COR-L47 (cell line): ENCODE data around the gene DYNLRB1.
"Not testable (repeated sequence)": the region's sequence is repeated elsewhere in the genome, so short reads cannot be mapped to it uniquely, and the experiment has no call there.

Experiments used
- DNase-seq: peaks from one replicate; lab custom pipeline; 2025; lab: John Stamatoyannopoulos, UW

Gene DYNLRB1

DNA sequence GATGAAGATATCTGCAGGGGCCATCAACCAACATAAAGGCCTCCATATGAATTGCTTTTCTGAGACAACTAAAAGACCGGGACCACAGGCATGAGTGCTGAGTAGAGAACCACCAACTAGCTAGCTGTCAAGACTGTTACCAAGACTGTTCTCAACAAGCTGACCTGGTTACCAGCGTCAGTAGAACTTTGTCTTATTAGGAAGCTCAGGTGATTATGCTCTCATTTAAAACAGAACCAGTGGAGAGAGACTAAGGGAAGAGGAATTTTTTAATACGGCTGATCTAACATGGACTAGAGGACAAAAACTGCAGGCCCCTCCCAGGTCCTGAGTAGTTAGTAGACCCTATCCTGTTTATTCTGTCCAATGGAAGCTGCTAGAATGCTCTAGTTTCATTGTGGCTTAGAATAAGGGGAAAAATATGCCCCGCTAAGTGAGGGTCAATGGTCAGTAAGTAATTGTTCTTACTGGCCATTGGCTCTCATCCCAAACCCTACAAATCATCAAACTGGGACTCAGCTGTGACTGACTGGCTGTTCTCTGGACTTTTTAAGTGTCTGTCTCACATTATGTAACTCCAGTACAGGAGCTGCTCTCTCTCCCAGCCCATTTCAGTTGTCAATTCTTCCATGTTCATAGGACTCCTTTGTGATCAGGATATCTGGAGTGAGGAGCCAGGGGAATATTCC lies 3.8 kb upstream of the DYNLRB1 start:
- DNase-seq, result no peak

DNA sequence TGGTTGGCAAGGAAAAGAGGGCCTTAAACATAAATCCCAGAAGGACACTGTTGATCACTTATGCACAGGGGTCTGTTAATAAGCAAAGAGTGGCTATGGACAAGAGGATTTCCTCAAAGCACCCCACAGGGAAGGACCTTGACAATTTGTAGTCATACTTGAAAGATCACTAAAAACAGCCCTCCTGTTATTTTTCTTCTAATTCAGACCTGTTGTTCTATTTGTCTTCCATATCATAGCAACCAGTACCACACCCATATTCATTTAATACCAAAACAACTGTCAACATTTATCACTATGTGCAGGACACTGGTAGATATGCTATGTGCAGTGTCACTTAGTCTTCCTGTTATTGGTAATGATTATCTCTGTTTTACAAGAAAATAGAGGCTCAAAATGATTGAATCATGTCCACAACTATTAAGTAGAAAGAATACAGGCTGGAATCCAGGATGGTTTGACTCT lies 3.2 kb upstream of the DYNLRB1 start:
- DNase-seq, result no peak

DNA sequence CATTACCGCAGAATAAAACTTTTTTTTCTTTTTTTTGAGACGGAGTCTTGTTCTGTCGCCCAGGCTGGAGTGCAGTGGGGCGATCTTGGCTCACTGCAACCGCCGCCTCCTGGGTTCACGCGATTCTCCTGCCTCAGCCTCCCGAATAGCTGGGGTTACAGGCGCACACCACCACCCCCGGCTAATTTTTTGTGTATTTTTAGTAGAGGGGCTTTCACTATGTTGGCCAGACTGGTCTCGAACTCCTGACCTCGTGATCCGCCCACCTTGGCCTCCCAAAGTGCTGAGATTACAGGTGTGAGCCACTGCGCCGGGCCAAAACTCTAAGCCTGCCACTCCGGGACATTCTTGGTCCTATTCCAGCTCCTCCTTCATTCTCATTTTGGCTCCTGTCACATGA lies 2.2 kb upstream of the DYNLRB1 start:
- DNase-seq, result not testable (repeated sequence)

DNA sequence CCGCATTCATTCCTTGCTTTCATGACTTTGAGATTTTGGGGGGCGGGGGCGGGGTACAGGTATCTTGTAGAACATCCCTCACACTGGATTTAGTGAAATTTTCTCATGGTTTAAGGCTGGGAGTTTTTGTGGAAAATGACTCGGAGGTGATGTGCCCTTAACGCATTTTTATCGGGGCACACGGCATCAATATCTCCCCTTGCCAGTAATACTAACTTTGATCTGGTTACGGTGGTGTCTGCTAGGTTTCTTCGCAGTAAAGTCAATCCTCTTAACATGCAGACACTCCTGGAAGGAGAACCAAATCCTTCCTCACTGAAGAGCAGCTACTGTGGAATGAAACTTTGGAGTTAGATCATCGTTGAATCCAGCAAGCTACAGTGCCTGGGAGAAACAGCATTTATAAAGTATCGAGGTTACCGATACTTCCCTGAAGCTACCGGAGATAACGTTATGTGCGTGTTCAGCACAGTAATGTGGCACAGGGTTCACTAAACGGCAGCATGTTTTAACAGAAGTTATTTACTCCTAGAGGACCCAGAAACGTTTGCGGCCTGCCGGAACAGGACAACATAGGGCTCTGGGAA lies 1.2 kb upstream of the DYNLRB1 start:
- DNase-seq, result no peak

DNA sequence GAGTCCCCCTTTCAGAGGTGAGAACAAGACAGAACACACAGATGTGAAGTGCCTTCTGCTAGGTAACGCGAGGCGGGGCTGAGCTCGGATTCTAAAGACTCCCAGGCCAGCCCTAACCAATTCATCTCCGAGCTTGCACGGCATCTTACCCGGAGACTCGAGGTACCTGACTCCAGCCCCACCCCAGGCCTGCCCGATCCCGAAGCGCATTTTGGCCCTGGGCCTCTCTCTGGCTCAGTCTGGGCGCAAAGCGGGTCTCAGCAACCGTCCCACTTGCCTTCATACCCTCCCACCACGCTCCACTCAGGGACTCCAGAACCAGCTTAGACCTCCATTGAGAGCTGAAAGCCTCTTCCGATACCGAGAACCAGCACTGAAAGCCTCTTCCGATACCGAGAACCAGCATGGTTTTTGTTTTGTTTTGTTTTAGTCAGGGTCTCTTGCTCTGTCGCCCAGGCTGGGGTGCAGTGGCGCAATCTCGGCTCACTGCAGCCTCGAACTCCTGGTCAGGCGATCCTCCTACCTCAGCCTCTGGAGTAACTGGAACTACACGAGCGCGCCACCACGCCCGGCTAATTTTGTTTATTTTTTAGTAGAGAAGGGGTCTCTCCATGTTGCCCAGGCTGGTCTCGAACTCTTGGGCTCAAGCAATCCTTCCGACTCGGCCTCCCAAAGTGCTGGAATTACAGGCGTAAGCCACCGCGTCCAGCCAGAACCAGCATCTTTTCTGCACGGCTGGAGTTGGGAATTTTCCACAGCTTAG lies 557 bp upstream of the DYNLRB1 start:
- DNase-seq, result peak; percentile 72

DNA sequence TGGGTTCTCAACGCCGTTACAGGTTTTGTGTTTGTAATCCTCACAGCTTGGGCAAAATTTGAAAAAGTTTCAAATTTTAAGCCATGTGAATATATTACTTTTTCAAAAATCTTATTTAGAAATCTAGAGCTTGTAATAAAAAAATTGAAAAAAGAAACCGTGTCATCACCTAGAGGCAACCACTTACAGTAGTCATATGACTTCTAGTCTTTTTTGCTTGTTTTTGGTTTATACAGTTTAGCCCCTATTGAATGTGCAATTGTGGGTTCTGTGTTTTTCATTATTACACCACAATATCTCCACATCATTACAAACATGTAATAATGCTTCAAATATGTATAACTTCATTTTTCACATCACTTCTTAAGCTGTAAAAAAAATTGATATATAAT lies 888 bp downstream of the DYNLRB1 start:
- DNase-seq, result no peak

DNA sequence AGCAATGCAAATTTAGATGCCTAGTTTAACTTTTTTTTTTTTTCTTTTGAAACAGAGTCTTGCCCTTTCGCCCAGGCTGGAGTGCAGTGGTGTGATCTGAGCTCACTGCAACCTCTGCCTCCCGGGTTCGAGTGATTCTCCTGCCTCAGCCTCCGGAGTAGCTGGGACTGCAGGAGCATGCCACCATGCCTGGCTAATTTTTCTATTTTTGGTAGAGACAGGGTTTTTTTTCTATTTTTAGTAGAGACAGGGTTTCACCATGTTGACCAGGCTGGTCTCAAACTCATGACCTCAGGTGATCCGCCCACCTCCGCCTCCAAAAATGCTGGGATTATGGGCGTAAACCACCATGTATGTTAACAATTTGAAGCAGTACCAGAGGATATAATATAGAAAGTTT lies 2.6 kb downstream of the DYNLRB1 start:
- not testable (repeated sequence) for DNase-seq

DNA sequence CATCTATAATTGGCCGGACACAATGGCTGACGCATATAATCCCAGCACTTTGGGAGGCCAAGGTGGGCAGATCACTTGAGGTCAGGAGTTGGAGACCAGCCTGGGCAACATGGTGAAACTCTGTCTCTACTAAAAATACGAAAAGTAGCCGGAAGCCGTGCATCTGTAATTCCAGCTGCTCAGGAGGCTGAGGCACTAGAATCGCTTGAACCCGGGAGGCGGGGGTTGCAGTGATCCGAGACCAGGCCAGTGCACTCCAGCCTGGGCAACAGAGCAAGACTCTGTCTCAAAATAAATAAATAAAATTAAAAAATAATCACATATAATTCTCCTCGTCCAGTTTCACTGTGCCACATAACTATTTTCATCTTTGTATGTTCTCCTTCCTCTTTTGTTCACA lies 3.6 kb downstream of the DYNLRB1 start:
- DNase-seq, result not testable (repeated sequence)

DNA sequence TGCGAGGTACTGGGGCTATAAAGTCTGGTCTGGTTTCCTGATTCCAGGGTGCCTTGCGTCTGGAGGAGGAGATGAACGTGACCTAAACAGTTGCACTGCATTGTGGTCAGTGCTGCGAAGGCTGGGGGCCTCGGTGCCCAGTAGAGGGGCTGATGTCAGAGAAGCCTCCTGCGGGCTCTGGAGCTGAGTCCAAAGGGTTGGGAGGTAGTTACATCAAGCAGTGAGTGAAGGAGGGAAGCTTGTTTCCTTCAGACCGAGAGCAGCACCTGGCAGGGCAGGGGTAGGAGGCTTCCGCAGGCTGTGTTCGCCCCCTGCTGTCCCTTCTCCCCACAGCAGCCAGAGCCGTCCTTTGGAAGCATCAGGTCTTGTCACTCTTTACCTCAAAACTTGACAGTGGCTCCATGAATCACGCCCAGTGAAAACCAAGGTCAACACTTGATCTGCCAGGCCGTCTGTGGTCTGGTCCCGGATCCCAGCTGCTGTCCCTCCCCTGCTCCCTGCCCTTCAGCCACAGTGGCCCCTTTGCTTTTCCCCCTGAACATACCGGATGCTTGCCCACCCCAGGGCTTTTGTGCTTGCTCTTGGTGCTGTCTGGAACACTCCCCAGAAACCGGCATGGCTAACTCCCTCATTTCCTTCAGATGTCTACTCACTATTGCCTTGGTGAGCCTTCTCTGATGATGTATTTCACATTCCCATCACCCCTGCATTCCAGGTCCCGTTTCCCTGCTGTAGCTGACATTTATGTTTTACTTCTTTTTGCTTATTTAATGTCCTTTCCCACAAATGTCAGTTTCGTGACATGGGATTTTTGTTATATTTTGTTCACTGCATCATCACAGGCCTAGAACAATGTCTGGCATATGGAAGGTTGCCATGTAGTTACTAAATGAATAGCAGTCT lies 7.0 kb downstream of the DYNLRB1 start:
- peak; percentile 41 for DNase-seq

DNA sequence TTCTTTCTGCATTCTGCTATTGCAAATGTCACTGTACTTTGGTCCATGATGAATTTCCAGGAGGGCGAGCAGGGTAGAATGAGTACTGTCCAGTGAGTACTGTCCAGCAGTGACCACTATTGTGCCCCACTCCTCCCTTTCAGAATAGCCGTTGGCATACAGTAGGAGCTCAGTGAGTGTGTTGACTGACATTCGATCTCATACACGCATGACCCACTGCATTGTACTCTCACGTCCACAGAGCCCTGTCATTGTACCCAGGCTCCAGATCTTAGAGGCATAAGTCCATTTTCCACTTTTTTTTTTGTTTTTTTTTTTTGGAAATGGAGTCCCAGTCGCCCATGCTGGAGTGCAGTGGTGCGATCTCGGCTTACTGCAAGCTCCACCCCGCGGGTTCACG lies 8.2 kb downstream of the DYNLRB1 start:
- no peak for DNase-seq

DNA sequence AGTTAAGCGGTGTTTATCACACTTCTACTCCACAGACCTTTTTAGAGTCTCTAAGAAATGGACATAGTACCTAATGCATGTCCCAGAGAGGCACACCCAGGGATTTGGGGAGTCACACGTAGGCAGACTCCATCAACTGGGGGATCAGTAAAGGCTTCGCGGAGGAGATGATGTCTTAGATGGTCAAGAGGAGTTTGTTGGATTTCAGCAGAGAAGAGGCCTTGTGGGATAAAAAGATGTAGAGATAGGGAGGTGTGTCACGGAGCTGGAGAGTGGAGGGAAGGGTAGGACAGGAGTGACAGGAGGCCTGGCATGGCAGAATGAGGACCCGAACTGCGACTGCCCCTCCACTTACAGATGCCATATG lies 9.1 kb downstream of the DYNLRB1 start:
- DNase-seq, result no peak

DNA sequence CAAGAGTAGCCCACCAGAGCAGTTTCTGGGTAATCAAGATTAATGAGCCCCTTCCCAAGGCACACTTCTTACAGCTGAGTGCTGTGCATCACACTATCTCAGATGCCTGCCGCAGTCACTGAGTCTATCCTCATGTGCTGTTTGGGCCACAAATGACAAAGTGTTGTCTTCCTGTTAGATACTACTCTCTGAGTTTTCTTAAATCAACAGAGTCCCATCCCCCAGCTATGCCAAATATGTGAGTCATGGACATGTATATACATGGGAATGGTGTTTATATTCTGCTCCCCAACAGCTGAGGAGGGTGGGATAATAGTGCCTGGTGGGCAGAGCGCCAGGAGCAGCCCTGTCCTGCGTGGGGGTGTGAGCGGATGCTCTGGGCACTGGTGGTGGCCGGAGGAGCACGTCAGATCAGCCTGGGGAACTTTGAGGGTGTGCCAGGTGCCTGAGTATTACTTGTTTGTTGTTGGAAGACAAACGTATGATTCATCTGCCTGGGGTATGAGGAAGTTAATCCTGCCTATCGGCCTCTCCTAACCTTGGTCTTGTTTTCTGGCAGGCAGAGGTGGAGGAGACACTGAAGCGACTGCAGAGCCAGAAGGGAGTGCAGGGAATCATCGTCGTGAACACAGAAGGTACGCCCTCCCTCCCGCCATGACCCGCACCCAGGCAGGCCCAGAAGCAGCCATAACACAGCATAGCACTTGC lies 9.6 kb downstream of the DYNLRB1 start:
- peak; percentile 41 for DNase-seq

DNA sequence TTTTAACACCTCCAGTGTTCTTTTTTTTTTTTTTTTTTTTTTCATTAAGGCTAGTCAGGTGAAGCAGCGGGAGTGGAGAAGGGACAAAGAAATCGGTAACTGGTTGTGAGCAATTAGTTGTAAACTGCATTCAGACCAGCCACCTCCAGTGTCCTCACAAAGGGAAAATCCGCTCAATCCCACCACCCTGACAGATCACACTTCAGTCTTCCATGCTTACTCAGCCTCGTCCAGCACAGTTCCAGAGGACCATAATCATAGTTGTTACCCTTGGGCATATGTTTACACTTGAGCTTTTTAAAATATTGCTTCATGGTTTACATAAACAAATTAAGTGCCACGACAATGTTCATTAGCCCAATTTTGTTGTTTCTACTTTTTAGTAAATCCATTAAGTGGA lies 10.2 kb downstream of the DYNLRB1 start:
- DNase-seq, result no peak

DNA sequence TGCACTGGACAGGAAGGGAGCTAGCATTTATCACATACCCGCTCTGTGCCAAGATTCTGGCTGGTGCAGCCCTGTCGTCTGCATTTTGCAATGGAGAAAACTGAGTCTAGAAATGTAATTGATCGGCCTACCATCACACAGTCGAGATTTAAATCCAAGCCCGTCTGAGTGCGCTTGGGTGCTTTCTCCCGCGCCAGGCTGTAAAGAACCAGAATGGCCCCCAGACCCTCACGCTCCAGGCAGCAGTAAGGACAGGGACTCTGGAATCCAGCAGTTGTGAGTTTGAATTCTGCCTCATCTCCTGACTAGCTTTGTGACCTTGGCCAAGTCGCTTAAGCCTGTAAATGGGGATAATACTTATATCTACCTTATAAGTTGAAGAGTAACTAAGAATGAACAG lies 10.8 kb downstream of the DYNLRB1 start:
- no peak for DNase-seq

DNA sequence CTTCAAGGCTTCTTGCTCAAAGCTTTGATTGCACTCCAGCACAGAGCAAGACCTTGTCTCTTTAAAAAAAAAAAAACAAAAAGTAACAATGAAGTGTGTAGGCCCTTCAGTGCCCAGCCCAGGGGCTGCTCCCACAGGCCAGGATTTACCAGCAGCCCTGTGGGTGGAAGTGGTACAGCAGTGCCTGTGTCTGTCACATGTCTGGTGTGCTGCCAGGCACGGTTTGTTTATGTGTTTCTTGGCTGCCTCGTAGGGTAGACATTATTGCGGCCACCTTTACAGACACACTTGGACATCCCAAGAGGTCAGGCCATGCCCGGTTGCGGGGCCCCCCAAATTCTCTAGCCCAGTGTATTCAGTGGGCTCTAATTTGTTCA lies 12.7 kb downstream of the DYNLRB1 start:
- DNase-seq, result no peak

DNA sequence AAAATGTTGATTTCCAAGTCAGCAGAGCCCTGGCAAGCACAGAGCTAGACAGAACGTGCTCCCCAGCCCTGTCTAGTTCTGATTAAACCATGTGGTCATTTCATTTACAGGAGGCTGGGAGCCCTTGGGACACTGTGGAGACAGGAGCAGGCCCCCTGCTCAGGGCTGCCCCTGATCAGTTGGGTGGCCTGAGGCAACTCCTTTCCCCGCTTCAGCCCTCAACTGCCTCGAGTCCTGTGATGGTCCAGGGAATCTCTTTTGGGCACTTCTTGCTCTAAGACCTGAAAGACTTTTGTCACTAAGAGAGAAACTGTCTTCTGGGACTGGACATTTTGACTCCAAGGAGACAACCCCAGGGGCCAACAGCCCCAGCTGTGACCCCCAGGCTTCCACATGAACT lies 13.5 kb downstream of the DYNLRB1 start:
- no peak for DNase-seq

DNA sequence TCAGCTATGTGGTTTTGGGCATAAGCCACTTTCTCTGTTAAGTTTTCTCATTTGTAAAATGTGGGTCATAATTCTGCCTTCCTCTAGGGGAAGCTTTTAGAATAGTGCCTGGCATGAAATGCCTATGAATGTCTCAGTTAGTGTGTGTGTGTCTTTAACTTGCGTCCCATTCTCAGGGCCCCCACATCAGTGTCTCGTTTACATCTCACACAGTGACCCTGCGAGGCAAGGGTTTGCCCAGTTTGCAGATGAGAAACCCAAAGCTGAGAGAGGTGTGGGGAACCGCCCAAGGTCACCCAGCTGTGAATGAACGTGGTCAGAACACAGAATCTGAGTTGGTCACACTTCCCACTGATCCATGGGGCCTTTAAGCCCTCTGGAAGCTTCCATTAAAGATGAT lies 14.1 kb downstream of the DYNLRB1 start:
- DNase-seq, result no peak

DNA sequence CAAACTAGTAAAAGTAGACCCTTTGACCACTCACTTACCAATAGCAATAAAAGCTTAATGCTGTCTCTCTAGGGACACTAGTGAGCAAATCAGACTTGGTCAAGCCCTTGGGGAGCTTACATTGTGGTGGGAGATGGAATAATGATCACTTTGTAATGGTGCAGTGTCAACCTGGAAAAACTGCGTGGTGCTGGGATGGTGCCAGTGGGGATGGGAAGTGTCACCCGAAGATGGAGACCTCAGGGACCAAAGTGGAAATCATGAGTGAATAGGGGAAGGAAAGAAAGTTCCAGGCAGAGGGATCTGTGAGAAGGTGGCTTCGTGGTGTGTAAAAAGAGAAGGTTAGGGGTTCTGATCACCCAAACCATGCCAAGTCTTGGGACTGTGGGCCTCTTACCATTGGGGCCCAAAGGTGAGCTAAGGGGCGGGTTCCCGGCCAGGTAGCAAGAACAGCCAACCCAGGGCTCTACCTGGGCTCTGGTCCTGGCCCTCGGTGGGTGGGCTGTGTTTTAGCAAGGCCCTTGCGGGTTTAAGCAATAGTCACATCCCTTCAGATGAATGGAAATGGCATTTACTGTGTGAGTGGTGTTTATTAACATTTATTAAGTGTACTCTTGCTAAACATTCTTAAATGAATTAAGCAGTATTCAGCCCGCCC lies 15.5 kb downstream of the DYNLRB1 start:
- no peak for DNase-seq

DNA sequence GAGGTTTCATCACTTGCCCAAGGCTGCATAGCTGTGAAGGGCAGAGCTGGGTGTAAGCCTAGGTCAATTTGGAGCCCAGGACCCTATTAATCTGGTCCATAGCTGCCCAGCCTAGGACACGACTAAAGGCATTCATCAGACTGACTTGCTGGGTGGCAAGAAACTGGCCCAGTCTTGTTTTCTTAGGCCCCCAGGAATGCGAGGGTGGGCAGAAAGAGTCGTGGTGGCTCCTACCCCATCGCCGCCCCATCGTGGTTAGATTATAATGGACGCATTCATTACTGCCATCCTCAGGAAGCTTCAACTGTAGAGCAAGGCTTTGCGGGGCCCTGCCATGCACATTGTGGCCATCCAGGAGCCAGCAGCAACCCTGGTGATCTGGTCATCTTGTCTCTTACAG lies 16.1 kb downstream of the DYNLRB1 start:
- DNase-seq, result no peak

DNA sequence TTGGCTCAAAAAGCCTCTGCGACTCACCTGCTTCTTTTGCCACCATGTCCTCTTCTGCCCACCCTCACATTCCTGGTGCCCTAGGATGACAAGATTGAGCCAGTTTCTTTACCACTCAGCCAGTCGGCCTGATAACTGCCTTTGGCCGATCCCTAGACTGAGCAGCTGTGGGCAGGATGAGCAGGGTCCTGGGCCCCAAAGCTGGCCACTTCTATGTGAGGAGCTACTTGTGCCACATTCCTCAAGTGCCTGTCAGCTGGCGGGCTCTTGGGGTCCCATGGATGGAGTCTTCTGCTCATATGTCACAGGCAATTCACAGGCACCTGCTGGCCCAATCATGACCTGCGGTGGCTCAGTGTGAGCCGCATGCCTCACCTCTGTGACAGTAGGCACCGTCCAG lies 16.5 kb downstream of the DYNLRB1 start:
- no peak for DNase-seq
